ENCODE measurements around the gene GCLM. TPM values are rescaled to one million over a fixed set of nuclear protein-coding genes. Genes with fewer than 3 reads are reported as not detected.
"Not testable (repeated sequence)": the region's sequence is repeated elsewhere in the genome, so short reads cannot be mapped to it uniquely, and the experiment has no call there.

The GCLM gene
- total RNA-seq, 1 experiment from 2014 or later: 20.9 TPM

DNA sequence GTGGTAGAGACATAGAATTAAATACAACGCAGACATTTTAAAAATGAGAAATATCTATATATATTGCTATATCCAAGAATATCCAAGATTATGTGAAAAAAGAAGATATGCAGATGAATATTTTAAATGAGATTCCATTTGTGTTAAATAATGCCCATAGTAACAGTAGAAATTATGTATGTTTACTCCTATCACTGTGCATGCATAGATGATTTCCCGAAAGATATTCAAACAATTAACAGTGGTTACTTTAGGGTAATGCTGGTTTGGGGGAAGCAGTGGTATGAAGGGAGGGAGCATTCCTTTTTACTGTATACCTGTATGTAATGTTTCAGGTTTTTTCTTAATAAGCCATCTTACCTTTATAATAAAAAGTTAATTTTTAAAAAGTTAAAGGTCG, 55.3 kb downstream of the GCLM start:
- CTCF ChIA-PET: no interaction called here
- DNase-seq: no peak
- Mint-ChIP-seq H3K27me3 (ENCODE audit: unreplicated experiment) (peaks cover 16% of the 10 kb centered on the region), H3K4me3 (ENCODE audit: low read depth, unreplicated experiment) (no peak overlapping the region), H3K36me3 (ENCODE audit: insufficient read depth, unreplicated experiment) (no peaks in the 10 kb centered on the region), H3K4me1 (ENCODE audit: low read depth, unreplicated experiment) (no peaks in the 10 kb centered on the region), H3K9me3 (ENCODE audit: low read depth, unreplicated experiment) (peaks cover 15% of the 10 kb centered on the region), H3K27ac (ENCODE audit: unreplicated experiment) (no peak overlapping the region)
- intact Hi-C loops (cut with micrococcal nuclease; ENCODE audit: unreplicated experiment): no loop called here
- TF ChIP-seq, protein P1, sequence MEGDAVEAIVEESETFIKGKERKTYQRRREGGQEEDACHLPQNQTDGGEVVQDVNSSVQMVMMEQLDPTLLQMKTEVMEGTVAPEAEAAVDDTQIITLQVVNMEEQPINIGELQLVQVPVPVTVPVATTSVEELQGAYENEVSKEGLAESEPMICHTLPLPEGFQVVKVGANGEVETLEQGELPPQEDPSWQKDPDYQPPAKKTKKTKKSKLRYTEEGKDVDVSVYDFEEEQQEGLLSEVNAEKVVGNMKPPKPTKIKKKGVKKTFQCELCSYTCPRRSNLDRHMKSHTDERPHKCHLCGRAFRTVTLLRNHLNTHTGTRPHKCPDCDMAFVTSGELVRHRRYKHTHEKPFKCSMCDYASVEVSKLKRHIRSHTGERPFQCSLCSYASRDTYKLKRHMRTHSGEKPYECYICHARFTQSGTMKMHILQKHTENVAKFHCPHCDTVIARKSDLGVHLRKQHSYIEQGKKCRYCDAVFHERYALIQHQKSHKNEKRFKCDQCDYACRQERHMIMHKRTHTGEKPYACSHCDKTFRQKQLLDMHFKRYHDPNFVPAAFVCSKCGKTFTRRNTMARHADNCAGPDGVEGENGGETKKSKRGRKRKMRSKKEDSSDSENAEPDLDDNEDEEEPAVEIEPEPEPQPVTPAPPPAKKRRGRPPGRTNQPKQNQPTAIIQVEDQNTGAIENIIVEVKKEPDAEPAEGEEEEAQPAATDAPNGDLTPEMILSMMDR (IDR thresholded peaks at IDR 0.05; ENCODE audit: unreplicated experiment): no peak
- BruUV-seq (replicated peaks): no TSS peak

DNA sequence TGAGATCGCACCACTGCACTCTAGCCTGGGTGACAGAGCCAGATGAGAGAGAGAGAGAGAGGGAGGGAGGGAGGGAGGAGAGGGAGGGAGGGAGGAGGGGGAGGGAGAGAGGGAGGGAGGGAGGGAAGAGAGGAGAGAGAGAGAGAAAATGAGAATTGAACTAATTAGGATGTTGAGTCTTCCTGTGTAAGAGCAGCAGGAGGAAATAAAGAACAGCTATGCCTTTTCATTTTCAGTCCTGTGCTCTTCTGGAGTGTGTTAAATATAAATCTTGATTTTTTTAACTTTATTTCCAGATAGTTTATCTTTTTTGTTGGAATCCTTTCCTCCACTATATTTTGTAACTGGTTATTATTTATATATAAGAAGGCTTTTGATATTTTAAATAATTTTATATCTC, 57.4 kb downstream of the GCLM start:
- Mint-ChIP-seq H3K4me1 (ENCODE audit: low read depth, unreplicated experiment) (no peaks in the 10 kb centered on the region), H3K9me3 (ENCODE audit: low read depth, unreplicated experiment) (peaks cover 10% of the 10 kb centered on the region), H3K27ac (ENCODE audit: unreplicated experiment) (no peak overlapping the region), H3K36me3 (ENCODE audit: insufficient read depth, unreplicated experiment) (peaks cover 14% of the 10 kb centered on the region), H3K4me3 (ENCODE audit: low read depth, unreplicated experiment) (no peak overlapping the region), H3K27me3 (ENCODE audit: unreplicated experiment) (peaks cover 16% of the 10 kb centered on the region)
- DNase-seq: no peak
- CTCF ChIA-PET: no interaction called here
- TF ChIP-seq, protein P1 (IDR thresholded peaks at IDR 0.05; ENCODE audit: unreplicated experiment): no peak
- BruUV-seq (replicated peaks): no TSS peak
- intact Hi-C loops (cut with micrococcal nuclease; ENCODE audit: unreplicated experiment): no loop called here

DNA sequence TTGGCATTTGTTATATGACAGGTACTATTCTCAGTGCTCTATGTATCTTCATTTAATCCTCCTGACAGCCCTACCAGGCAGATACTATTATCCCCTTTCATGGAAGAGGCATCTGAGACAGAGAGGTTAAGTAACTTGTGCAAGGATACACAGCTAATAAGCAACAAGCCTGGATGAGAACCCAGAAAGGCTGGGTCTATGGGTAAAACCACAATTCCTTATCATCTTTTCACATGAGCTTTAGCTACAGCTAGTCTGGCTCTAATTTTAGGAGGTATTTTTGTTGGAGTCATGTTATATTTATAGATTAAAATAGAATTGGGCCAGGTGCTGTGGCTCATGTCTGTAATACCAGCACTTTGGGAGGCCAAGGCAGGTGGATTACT, 57.9 kb downstream of the GCLM start:
- Mint-ChIP-seq H3K27me3 (ENCODE audit: unreplicated experiment) (peaks cover 16% of the 10 kb centered on the region), H3K9me3 (ENCODE audit: low read depth, unreplicated experiment) (peaks cover 9% of the 10 kb centered on the region), H3K4me1 (ENCODE audit: low read depth, unreplicated experiment) (no peaks in the 10 kb centered on the region), H3K4me3 (ENCODE audit: low read depth, unreplicated experiment) (no peak overlapping the region), H3K36me3 (ENCODE audit: insufficient read depth, unreplicated experiment) (peaks cover 20% of the 10 kb centered on the region), H3K27ac (ENCODE audit: unreplicated experiment) (no peak overlapping the region)
- TF ChIP-seq, protein P1 (IDR thresholded peaks at IDR 0.05; ENCODE audit: unreplicated experiment): no peak
- CTCF ChIA-PET: no interaction called here
- DNase-seq: no peak
- BruUV-seq (replicated peaks): no TSS peak
- intact Hi-C loops (cut with micrococcal nuclease; ENCODE audit: unreplicated experiment): no loop called here

DNA sequence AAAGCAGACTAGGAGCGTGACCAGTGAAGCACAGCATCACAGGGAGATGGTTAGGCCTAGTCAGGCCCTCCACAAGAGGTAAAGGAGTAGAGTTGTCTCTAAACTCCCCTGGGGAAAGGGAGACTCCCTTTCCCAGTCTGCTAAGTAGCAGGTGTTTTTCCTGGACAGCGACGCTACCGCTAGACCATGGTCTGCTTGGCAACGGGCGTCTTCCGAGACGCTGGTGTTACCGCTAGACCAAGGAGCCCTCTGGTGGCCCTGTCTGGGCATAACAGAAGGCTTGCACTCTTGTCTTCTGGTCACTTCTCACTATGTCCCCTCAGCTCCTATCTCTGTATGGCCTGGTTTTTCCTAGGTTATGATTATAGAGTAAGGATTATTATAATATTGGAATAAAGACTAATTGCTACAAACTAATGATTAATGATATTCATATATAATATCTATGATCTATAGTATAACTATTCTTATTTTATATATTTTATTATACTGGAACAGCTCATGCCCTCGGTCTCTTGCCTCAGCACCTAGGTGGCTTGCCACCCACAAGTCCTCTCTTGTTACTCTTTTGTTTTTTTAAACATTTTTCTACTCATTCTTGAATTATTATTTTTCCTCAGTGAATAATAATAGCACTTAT, 58.4 kb downstream of the GCLM start:
- not testable (repeated sequence) for H3K4me3 Mint-ChIP-seq (ENCODE audit: low read depth, unreplicated experiment)

More for the DNA sequence above, 58.4 kb downstream of the GCLM start:
- BruUV-seq (replicated peaks); H3K27ac Mint-ChIP-seq (ENCODE audit: unreplicated experiment); intact Hi-C loops (cut with micrococcal nuclease; ENCODE audit: unreplicated experiment); H3K4me1 Mint-ChIP-seq (ENCODE audit: low read depth, unreplicated experiment); CTCF ChIA-PET; H3K9me3 Mint-ChIP-seq (ENCODE audit: low read depth, unreplicated experiment): not testable (repeated sequence)
- Mint-ChIP-seq H3K27me3 (ENCODE audit: unreplicated experiment) (peaks cover 15% of the 10 kb centered on the region), H3K36me3 (ENCODE audit: insufficient read depth, unreplicated experiment) (peaks cover 25% of the 10 kb centered on the region)
- peak; percentile 62 for DNase-seq
- TF ChIP-seq, protein P1 (IDR thresholded peaks at IDR 0.05; ENCODE audit: unreplicated experiment): peak; percentile 73
